GM23248 (cell line): ENCODE data around the gene DOCK9.

Experiments used
- EZH2 ChIP-seq: fragments of 200-600 bp; sonication (generic); IDR thresholded peaks from 2 replicates; pipeline ENCODE4 v1.6.1; 2018; ENCODE audit warnings: antibody characterized with exemption, mild to moderate bottlenecking; ENCODE audit not compliant: insufficient read depth, poor library complexity, severe bottlenecking
- EZH2phosphoT487 ChIP-seq: fragments of 200-600 bp; sonication (generic); IDR thresholded peaks from 2 replicates; pipeline ENCODE4 v1.6.1; 2018; ENCODE audit warnings: antibody characterized with exemption, moderate library complexity, mild to moderate bottlenecking, low read depth; ENCODE audit not compliant: insufficient read depth

GRCh38 chr13:98965325-98965724 is 12.5 kb downstream of the DOCK9 start:
- no peak for TF ChIP-seq EZH2phosphoT487
- TF ChIP-seq EZH2 = no peak
